ENCODE results near the gene TTC12.

TTC12 gene

DNA sequence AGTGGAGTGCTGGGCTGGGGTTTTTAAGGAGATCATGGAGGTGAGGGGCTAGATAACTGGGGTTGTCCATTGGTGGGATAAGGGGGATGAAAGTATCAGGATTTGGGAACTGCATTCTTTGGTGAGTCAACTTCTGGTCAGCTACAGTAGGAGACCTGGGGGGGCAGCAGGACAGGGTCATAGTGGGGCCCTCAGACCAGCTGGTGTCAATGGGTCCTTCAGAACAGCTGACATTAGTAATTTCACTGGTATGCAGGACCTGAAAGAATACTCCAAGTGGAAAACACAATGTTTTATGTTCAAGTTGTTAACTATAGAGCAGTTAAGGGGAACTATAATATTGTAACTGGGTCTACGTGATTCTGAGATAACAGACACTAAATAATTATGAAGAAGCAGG lies 2.8 kb upstream of the TTC12 start:
- no CpG with 5 or more reads among the region's 1 CpG for WGBS, 2 donors (ENCODE audit: extremely low coverage in 2 of 2, insufficient read length in 2 of 2, insufficient replicate concordance in 1 of 2)

DNA sequence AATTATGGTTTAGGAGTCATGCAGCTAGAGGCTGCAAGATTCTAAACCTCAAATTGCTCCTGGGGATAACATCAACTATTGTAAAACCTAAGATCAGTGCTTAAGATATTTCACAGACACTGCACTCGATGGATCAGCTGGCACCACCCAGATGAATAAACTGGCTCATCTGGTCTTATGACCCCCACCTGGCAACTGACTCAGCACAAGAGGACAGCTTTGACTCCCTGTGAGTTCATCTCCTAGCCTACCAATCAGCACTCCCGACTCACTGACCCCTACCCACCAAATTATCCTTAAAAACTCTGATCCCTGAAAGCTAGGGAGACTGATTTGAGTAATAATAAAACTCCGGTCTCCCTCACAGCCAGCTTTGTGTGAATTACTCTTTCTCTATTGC lies 782 bp upstream of the TTC12 start:
- Histone ChIP-seq H3K23ac (ENCODE audit: low read depth, low read length, poor library complexity) (no peak overlapping the region), H3K4me1 (ENCODE audit: control insufficient read depth in 2 of 2, insufficient read depth in 1 of 2, low read depth in 1 of 2, low read length in 2 of 2) (peaks cover 0 to 4% of the 10 kb centered on the region in 2 donors), H3K27me3 (ENCODE audit: control insufficient read depth in 3 of 3, insufficient read depth in 3 of 3, low read depth in 1 of 3, low read length in 3 of 3) (peaks cover 0 to 38% (median 12%) of the 10 kb centered on the region in 3 experiments), H2AFZ (ENCODE audit: low read length) (peak overlapping the region; percentile 98), H3K18ac (ENCODE audit: low read length) (no peak overlapping the region), H3K4me2 (ENCODE audit: insufficient read depth, low read length, poor library complexity, severe bottlenecking) (no peak overlapping the region), H3K9me3 (replicated peaks in 1 of 2; ENCODE audit: control insufficient read depth in 2 of 2, insufficient read depth in 1 of 2, low read depth in 1 of 2, low read length in 2 of 2) (no peaks in the 10 kb centered on the region), H3K4me3 (ENCODE audit: low read length in 2 of 2) (no peak overlapping the region), H4K8ac (ENCODE audit: low read depth, low read length) (no peak overlapping the region), H3K4ac (ENCODE audit: low read length) (no peak overlapping the region), H3K27ac (replicated peaks; ENCODE audit: low read length) (no peak overlapping the region), H4K91ac (ENCODE audit: low read depth, low read length, poor library complexity) (no peak overlapping the region), H2BK12ac (ENCODE audit: low read length) (no peak overlapping the region), H2AK5ac (ENCODE audit: low read depth, low read length) (no peak overlapping the region), H3K9ac (ENCODE audit: low read depth, low read length, poor library complexity) (no peak overlapping the region), H2BK5ac (ENCODE audit: low read length) (no peak overlapping the region), H2BK120ac (ENCODE audit: low read depth, low read length) (no peak overlapping the region), H3K79me1 (ENCODE audit: low read depth, low read length) (no peaks in the 10 kb centered on the region), H2BK15ac (ENCODE audit: low read length) (no peak overlapping the region), H3K36me3 (replicated peaks in 1 of 2; ENCODE audit: control insufficient read depth in 2 of 2, insufficient read depth in 2 of 2, low read length in 2 of 2) (peaks cover 0 to 10% of the 10 kb centered on the region in 2 donors), H3K14ac (ENCODE audit: low read length) (no peak overlapping the region)
- WGBS, 2 donors (ENCODE audit: extremely low coverage in 2 of 2, insufficient read length in 2 of 2, insufficient replicate concordance in 1 of 2): no CpG with 5 or more reads among the region's 3 CpGs
- DNase-seq (ENCODE audit: low spot score): no peak

More for the DNA sequence above, 2.8 kb upstream of the TTC12 start:
- no peak overlapping the region for H3K18ac ChIP-seq (ENCODE audit: low read length)
- no peak overlapping the region for H2BK12ac ChIP-seq (ENCODE audit: low read length)
- no peak overlapping the region for H3K4me3 ChIP-seq (ENCODE audit: low read length in 2 of 2)
- no peak overlapping the region for H2BK120ac ChIP-seq (ENCODE audit: low read depth, low read length)
- no peak overlapping the region for H4K8ac ChIP-seq (ENCODE audit: low read depth, low read length)
- H2AK5ac ChIP-seq (ENCODE audit: low read depth, low read length): no peak overlapping the region
- no peaks in the 10 kb centered on the region for H3K79me1 ChIP-seq (ENCODE audit: low read depth, low read length)
- no peak overlapping the region for H3K14ac ChIP-seq (ENCODE audit: low read length)
- peaks cover 0 to 49% (median 12%) of the 10 kb centered on the region in 3 experiments for H3K27me3 ChIP-seq (ENCODE audit: control insufficient read depth in 3 of 3, insufficient read depth in 3 of 3, low read depth in 1 of 3, low read length in 3 of 3)
- H3K4ac ChIP-seq (ENCODE audit: low read length): no peak overlapping the region
- no peak overlapping the region for H4K91ac ChIP-seq (ENCODE audit: low read depth, low read length, poor library complexity)
- H3K27ac ChIP-seq (replicated peaks; ENCODE audit: low read length): no peak overlapping the region
- H3K23ac ChIP-seq (ENCODE audit: low read depth, low read length, poor library complexity): no peak overlapping the region
- H3K36me3 ChIP-seq (replicated peaks in 1 of 2; ENCODE audit: control insufficient read depth in 2 of 2, insufficient read depth in 2 of 2, low read length in 2 of 2): peaks cover 0 to 2% of the 10 kb centered on the region in 2 donors
- H2BK15ac ChIP-seq (ENCODE audit: low read length): no peak overlapping the region
- no peaks in the 10 kb centered on the region for H3K9me3 ChIP-seq (replicated peaks in 1 of 2; ENCODE audit: control insufficient read depth in 2 of 2, insufficient read depth in 1 of 2, low read depth in 1 of 2, low read length in 2 of 2)
- no peak overlapping the region for H2BK5ac ChIP-seq (ENCODE audit: low read length)
- no peak for DNase-seq (ENCODE audit: low spot score)
- H3K4me2 ChIP-seq (ENCODE audit: insufficient read depth, low read length, poor library complexity, severe bottlenecking): no peak overlapping the region
- no peak overlapping the region for H2AFZ ChIP-seq (ENCODE audit: low read length)
- H3K4me1 ChIP-seq (ENCODE audit: control insufficient read depth in 2 of 2, insufficient read depth in 1 of 2, low read depth in 1 of 2, low read length in 2 of 2): peaks cover 0 to 4% of the 10 kb centered on the region in 2 donors
- H3K9ac ChIP-seq (ENCODE audit: low read depth, low read length, poor library complexity): no peak overlapping the region

DNA sequence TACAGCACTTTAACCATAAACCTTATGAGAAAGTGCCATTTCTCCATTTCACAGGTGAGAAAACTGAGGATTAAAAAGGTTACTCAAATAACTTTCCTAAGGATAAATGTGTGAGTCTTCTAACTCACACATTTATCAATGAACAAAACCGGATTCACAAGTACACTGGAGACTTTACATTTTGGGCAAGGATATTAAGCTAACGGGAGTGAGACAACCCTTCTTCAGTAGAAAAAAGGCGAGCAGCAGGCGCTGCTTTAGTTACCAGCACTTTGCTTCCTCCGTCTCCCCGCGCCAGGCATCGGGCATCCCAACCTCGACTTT lies 356 bp upstream of the TTC12 start:
- H4K91ac ChIP-seq (ENCODE audit: low read depth, low read length, poor library complexity): no peak overlapping the region
- DNase-seq (ENCODE audit: low spot score): no peak
- peaks cover 0 to 14% of the 10 kb centered on the region in 2 donors for H3K36me3 ChIP-seq (replicated peaks in 1 of 2; ENCODE audit: control insufficient read depth in 2 of 2, insufficient read depth in 2 of 2, low read length in 2 of 2)
- no peaks in the 10 kb centered on the region for H3K79me1 ChIP-seq (ENCODE audit: low read depth, low read length)
- peak overlapping the region; percentile 98 for H2AFZ ChIP-seq (ENCODE audit: low read length)
- peak overlapping the region; percentile 46 to 88 for H3K4me3 ChIP-seq (ENCODE audit: low read length in 2 of 2)
- H3K18ac ChIP-seq (ENCODE audit: low read length): no peak overlapping the region
- no peak overlapping the region for H3K4ac ChIP-seq (ENCODE audit: low read length)
- H2BK15ac ChIP-seq (ENCODE audit: low read length): no peak overlapping the region
- H2BK5ac ChIP-seq (ENCODE audit: low read length): no peak overlapping the region
- H2AK5ac ChIP-seq (ENCODE audit: low read depth, low read length): no peak overlapping the region
- H3K4me1 ChIP-seq (ENCODE audit: control insufficient read depth in 2 of 2, insufficient read depth in 1 of 2, low read depth in 1 of 2, low read length in 2 of 2): peaks cover 0 to 4% of the 10 kb centered on the region in 2 donors
- no peak overlapping the region for H4K8ac ChIP-seq (ENCODE audit: low read depth, low read length)
- H3K4me2 ChIP-seq (ENCODE audit: insufficient read depth, low read length, poor library complexity, severe bottlenecking): peak overlapping the region; percentile 61
- no peak overlapping the region for H3K9ac ChIP-seq (ENCODE audit: low read depth, low read length, poor library complexity)
- peaks cover 0 to 36% (median 12%) of the 10 kb centered on the region in 3 experiments for H3K27me3 ChIP-seq (ENCODE audit: control insufficient read depth in 3 of 3, insufficient read depth in 3 of 3, low read depth in 1 of 3, low read length in 3 of 3)
- no peak overlapping the region for H3K14ac ChIP-seq (ENCODE audit: low read length)
- peaks cover 0 to 1% of the 10 kb centered on the region in 2 donors for H3K9me3 ChIP-seq (replicated peaks in 1 of 2; ENCODE audit: control insufficient read depth in 2 of 2, insufficient read depth in 1 of 2, low read depth in 1 of 2, low read length in 2 of 2)
- H3K27ac ChIP-seq (replicated peaks; ENCODE audit: low read length): no peak overlapping the region
- WGBS, 2 donors (ENCODE audit: extremely low coverage in 2 of 2, insufficient read length in 2 of 2, insufficient replicate concordance in 1 of 2): no CpG with 5 or more reads among the region's 9 CpGs
- no peak overlapping the region for H3K23ac ChIP-seq (ENCODE audit: low read depth, low read length, poor library complexity)
- H2BK12ac ChIP-seq (ENCODE audit: low read length): no peak overlapping the region
- no peak overlapping the region for H2BK120ac ChIP-seq (ENCODE audit: low read depth, low read length)

DNA sequence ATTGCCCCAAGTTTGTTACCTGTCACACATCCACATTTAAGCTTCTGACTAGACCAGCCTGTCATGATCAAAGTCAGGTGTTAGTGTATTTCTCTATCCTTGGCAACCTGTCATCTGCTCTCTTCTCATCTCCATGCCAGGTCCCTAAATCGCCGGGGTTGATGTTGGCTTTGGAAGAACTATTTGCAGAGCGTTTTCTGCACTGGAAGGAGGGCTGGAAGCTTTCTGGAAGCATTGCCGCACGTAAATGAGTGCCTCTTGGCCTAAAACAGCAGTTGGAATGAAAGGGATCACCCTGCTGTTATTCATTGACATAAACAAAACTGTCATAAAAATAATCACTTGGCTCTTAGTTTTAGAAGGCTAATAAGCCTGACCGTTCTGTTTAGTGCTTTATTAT lies 1.4 kb downstream of the TTC12 start:
- Histone ChIP-seq H3K79me1 (ENCODE audit: low read depth, low read length) (no peaks in the 10 kb centered on the region), H2BK15ac (ENCODE audit: low read length) (no peak overlapping the region), H4K8ac (ENCODE audit: low read depth, low read length) (no peak overlapping the region), H3K9ac (ENCODE audit: low read depth, low read length, poor library complexity) (no peak overlapping the region), H3K23ac (ENCODE audit: low read depth, low read length, poor library complexity) (no peak overlapping the region), H3K27me3 (ENCODE audit: control insufficient read depth in 3 of 3, insufficient read depth in 3 of 3, low read depth in 1 of 3, low read length in 3 of 3) (peaks cover 0 to 24% (median 12%) of the 10 kb centered on the region in 3 experiments), H2BK120ac (ENCODE audit: low read depth, low read length) (no peak overlapping the region), H3K36me3 (replicated peaks in 1 of 2; ENCODE audit: control insufficient read depth in 2 of 2, insufficient read depth in 2 of 2, low read length in 2 of 2) (peaks cover 3 to 21% of the 10 kb centered on the region in 2 donors), H2AFZ (ENCODE audit: low read length) (no peak overlapping the region), H3K4me3 (ENCODE audit: low read length in 2 of 2) (no peak overlapping the region), H2BK5ac (ENCODE audit: low read length) (no peak overlapping the region), H3K18ac (ENCODE audit: low read length) (no peak overlapping the region), H3K9me3 (replicated peaks in 1 of 2; ENCODE audit: control insufficient read depth in 2 of 2, insufficient read depth in 1 of 2, low read depth in 1 of 2, low read length in 2 of 2) (peaks cover 4 to 5% of the 10 kb centered on the region in 2 donors), H2BK12ac (ENCODE audit: low read length) (no peak overlapping the region), H3K4me1 (ENCODE audit: control insufficient read depth in 2 of 2, insufficient read depth in 1 of 2, low read depth in 1 of 2, low read length in 2 of 2) (peaks cover 0 to 4% of the 10 kb centered on the region in 2 donors), H2AK5ac (ENCODE audit: low read depth, low read length) (no peak overlapping the region), H3K27ac (replicated peaks; ENCODE audit: low read length) (no peak overlapping the region), H3K4me2 (ENCODE audit: insufficient read depth, low read length, poor library complexity, severe bottlenecking) (no peak overlapping the region), H3K4ac (ENCODE audit: low read length) (no peak overlapping the region), H3K14ac (ENCODE audit: low read length) (no peak overlapping the region), H4K91ac (ENCODE audit: low read depth, low read length, poor library complexity) (no peak overlapping the region)
- no CpG with 5 or more reads among the region's 6 CpGs for WGBS, 2 donors (ENCODE audit: extremely low coverage in 2 of 2, insufficient read length in 2 of 2, insufficient replicate concordance in 1 of 2)
- DNase-seq (ENCODE audit: low spot score): no peak

Data from neuronal stem cell (in vitro differentiated cells).